Transverse colon (tissue), 3 donors: Measurements from ENCODE around the gene RPTN.

ENCODE experiments used
- CTCF ChIP-seq, 5 experiments: fragments of 200-600 bp in 3 of 5; fragments of 450-650 bp in 2 of 5; sonication (generic) in 3 of 5; IDR thresholded peaks; 1 replicate in 2 of 5; 2 replicates in 3 of 5; pipeline ENCODE4 v1.5.1; 2016 to 2017; ENCODE audit warnings: antibody characterized with exemption in 5 of 5, inconsistent platforms in 3 of 5, mild to moderate bottlenecking in 2 of 5, moderate library complexity in 1 of 5
- POLR2A ChIP-seq: fragments of 450-650 bp; IDR thresholded peaks from one replicate; pipeline ENCODE4 v1.6.1; 2016; ENCODE audit warnings: antibody characterized with exemption, mild to moderate bottlenecking, moderate library complexity

GRCh38 chr1:152112101-152112884 lies 46.7 kb downstream of the RPTN start:
- TF ChIP-seq CTCF (IDR thresholded peaks at IDR 0.05) (no peak), POLR2A (no peak)
